HEK293 (cell line): ENCODE measurements around the gene KRT76.

Experiments
- GLIS1 ChIP-seq: fragments of 450-650 bp; formaldehyde crosslinking; IDR thresholded peaks from 2 replicates; pipeline ENCODE4 v1.5.1; 2016; ENCODE audit warnings: missing biosample characterization, missing genetic modification characterization
- MYNN ChIP-seq: fragments of 450-650 bp; formaldehyde crosslinking; IDR thresholded peaks from 2 replicates; pipeline ENCODE4 v1.5.1; 2016; ENCODE audit warnings: missing biosample characterization, missing genetic modification characterization, borderline replicate concordance
- ZBTB1 ChIP-seq: fragments of 450-650 bp; formaldehyde crosslinking; IDR thresholded peaks from 2 replicates; pipeline ENCODE4 v1.5.1; 2016; ENCODE audit warnings: missing biosample characterization, missing genetic modification characterization
- ZNF121 ChIP-seq: fragments of 450-650 bp; formaldehyde crosslinking; IDR thresholded peaks from 2 replicates; pipeline ENCODE4 v1.5.1; 2016; ENCODE audit warnings: missing biosample characterization, missing genetic modification characterization
- ZNF274 ChIP-seq, 2 experiments: fragments of 200-500 bp in 1 of 2; fragments of 450-650 bp in 1 of 2; sonication (Bioruptor generic) in 1 of 2; formaldehyde crosslinking in 1 of 2; IDR thresholded peaks; 2 replicates each; pipeline versions ENCODE4 v1.5.1 to v1.6.1; 2014 to 2016; ENCODE audit warnings: borderline replicate concordance in 1 of 2, inconsistent platforms in 1 of 2, low read length in 1 of 2, missing biosample characterization in 1 of 2, missing genetic modification characterization in 1 of 2
- ZNF311 ChIP-seq: fragments of 450-650 bp; formaldehyde crosslinking; IDR thresholded peaks from 2 replicates; pipeline ENCODE4 v1.5.1; 2017; ENCODE audit warnings: missing biosample characterization, missing genetic modification characterization, borderline replicate concordance
- ZNF350 ChIP-seq: fragments of 450-650 bp; formaldehyde crosslinking; IDR thresholded peaks from 2 replicates; pipeline ENCODE4 v1.5.0; 2017; ENCODE audit warnings: missing biosample characterization, mild to moderate bottlenecking, missing genetic modification characterization
- ZNF366 ChIP-seq: fragments of 450-650 bp; formaldehyde crosslinking; conservative IDR thresholded peaks from 2 replicates; pipeline ENCODE4 v1.5.1; 2016; ENCODE audit warnings: missing biosample characterization, missing genetic modification characterization
- ZNF626 ChIP-seq: fragments of 450-650 bp; sonication (Bioruptor Pico); formaldehyde crosslinking; IDR thresholded peaks from 2 replicates; pipeline ENCODE4 v1.5.1; 2018; ENCODE audit warnings: missing biosample characterization, missing genetic modification characterization, inconsistent platforms
- ZSCAN16 ChIP-seq: fragments of 450-650 bp; formaldehyde crosslinking; IDR thresholded peaks from 2 replicates; pipeline ENCODE4 v1.5.1; 2016; ENCODE audit warnings: missing biosample characterization, missing genetic modification characterization
- TF ChIP-seq, protein P1 (sequence below): fragments of 450-650 bp; formaldehyde crosslinking; IDR thresholded peaks from 2 replicates; pipeline ENCODE4 v1.5.1; 2016; ENCODE audit warnings: missing biosample characterization, missing genetic modification characterization
- TF ChIP-seq, protein P2 (sequence below): fragments of 450-650 bp; formaldehyde crosslinking; IDR thresholded peaks from 2 replicates; pipeline ENCODE4 v1.5.1; 2016; ENCODE audit warnings: missing biosample characterization, missing genetic modification characterization
- TF ChIP-seq, protein P3 (sequence below): fragments of 450-650 bp; formaldehyde crosslinking; IDR thresholded peaks from 2 replicates; pipeline ENCODE4 v1.5.1; 2016; ENCODE audit warnings: missing biosample characterization, missing genetic modification characterization, low read depth
- TF ChIP-seq, protein P4 (sequence below): sonication (generic); formaldehyde crosslinking; IDR thresholded peaks from 2 replicates; pipeline ENCODE4 v1.8.1; 2022; ENCODE audit warnings: mild to moderate bottlenecking, moderate library complexity, missing genetic modification reagents

DNA sequence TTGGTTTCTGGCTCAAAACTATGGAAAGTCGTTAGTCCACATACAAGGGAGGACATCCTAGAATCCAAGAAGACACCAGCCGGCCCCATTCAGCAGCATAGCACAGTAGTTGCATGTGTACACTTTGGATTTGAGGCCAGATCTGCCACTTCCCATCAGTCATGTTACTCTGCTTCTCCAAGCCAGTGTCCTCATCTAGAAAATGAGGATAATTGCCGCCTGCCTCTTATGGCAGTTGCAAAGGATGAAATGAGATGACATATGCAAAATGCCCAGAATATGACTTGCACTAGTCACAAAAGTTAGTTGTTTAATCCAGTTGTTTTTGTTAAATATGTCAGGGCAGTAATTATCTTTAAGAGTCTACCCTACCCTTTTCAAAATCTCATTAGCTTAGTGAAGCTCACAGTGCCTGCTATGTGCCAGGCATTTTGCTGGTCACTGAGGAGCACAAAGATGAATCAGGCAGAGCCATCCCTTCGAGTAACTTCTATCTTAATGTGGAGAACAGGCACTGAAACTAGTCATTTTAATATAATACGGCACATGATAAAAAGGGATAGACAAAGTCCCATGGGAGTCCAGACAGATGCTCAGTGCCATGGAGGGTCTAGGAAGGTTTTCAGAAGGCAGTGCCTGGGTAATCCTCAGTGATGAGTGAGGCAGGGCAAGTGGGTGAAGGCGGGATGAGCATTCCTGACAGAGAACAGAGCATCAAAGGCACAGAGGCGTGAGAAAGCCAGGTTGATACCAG is 6.6 kb upstream of the KRT76 start:
- TF ChIP-seq ZBTB1 (tag by site-specific recombination) (no peak), ZNF366 (tag by site-specific recombination) (no peak), ZNF274 (IDR thresholded peaks at IDR 0.05; ENCODE audit: low read length) (no peak), ZNF274 (tag by site-specific recombination; IDR thresholded peaks at IDR 0.05; ENCODE audit: borderline replicate concordance) (no peak), ZNF311 (tag by site-specific recombination) (no peak), ZNF626 (tag by site-specific recombination) (no peak), ZSCAN16 (tag by site-specific recombination) (no peak), MYNN (no peak), ZNF121 (tag by site-specific recombination) (no peak), ZNF350 (tag by site-specific recombination) (no peak), GLIS1 (tag by site-specific recombination) (no peak)
- TF ChIP-seq, protein P1, sequence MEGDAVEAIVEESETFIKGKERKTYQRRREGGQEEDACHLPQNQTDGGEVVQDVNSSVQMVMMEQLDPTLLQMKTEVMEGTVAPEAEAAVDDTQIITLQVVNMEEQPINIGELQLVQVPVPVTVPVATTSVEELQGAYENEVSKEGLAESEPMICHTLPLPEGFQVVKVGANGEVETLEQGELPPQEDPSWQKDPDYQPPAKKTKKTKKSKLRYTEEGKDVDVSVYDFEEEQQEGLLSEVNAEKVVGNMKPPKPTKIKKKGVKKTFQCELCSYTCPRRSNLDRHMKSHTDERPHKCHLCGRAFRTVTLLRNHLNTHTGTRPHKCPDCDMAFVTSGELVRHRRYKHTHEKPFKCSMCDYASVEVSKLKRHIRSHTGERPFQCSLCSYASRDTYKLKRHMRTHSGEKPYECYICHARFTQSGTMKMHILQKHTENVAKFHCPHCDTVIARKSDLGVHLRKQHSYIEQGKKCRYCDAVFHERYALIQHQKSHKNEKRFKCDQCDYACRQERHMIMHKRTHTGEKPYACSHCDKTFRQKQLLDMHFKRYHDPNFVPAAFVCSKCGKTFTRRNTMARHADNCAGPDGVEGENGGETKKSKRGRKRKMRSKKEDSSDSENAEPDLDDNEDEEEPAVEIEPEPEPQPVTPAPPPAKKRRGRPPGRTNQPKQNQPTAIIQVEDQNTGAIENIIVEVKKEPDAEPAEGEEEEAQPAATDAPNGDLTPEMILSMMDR = no peak
- TF ChIP-seq, protein P2, sequence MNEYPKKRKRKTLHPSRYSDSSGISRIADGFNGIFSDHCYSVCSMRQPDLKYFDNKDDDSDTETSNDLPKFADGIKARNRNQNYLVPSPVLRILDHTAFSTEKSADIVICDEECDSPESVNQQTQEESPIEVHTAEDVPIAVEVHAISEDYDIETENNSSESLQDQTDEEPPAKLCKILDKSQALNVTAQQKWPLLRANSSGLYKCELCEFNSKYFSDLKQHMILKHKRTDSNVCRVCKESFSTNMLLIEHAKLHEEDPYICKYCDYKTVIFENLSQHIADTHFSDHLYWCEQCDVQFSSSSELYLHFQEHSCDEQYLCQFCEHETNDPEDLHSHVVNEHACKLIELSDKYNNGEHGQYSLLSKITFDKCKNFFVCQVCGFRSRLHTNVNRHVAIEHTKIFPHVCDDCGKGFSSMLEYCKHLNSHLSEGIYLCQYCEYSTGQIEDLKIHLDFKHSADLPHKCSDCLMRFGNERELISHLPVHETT (tag by site-specific recombination) = no peak
- TF ChIP-seq, protein P3, sequence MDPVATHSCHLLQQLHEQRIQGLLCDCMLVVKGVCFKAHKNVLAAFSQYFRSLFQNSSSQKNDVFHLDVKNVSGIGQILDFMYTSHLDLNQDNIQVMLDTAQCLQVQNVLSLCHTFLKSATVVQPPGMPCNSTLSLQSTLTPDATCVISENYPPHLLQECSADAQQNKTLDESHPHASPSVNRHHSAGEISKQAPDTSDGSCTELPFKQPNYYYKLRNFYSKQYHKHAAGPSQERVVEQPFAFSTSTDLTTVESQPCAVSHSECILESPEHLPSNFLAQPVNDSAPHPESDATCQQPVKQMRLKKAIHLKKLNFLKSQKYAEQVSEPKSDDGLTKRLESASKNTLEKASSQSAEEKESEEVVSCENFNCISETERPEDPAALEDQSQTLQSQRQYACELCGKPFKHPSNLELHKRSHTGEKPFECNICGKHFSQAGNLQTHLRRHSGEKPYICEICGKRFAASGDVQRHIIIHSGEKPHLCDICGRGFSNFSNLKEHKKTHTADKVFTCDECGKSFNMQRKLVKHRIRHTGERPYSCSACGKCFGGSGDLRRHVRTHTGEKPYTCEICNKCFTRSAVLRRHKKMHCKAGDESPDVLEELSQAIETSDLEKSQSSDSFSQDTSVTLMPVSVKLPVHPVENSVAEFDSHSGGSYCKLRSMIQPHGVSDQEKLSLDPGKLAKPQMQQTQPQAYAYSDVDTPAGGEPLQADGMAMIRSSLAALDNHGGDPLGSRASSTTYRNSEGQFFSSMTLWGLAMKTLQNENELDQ (tag by site-specific recombination) = no peak
- TF ChIP-seq, protein P4, sequence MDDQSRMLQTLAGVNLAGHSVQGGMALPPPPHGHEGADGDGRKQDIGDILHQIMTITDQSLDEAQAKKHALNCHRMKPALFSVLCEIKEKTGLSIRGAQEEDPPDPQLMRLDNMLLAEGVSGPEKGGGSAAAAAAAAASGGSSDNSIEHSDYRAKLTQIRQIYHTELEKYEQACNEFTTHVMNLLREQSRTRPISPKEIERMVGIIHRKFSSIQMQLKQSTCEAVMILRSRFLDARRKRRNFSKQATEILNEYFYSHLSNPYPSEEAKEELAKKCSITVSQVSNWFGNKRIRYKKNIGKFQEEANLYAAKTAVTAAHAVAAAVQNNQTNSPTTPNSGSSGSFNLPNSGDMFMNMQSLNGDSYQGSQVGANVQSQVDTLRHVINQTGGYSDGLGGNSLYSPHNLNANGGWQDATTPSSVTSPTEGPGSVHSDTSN (CRISPR knock-in tag) = no peak
